ENCODE data around the gene STUM. TPM values are rescaled to one million over a fixed set of nuclear protein-coding genes. Genes with fewer than 3 reads are reported as not detected.
"Not testable (repeated sequence)": the region's sequence is repeated elsewhere in the genome, so short reads cannot be mapped to it uniquely, and the experiment has no call there.

STUM gene
- polyA plus RNA-seq, 1 donor, result 13.5 TPM

GRCh38 chr1:226638001-226638601, 89.5 kb downstream of the STUM start:
- no peak for DNase-seq (ENCODE audit: low read depth)

- DNase-seq (ENCODE audit: low read depth), result no peak
These were observed 90.0 kb downstream of the STUM start for GRCh38 chr1:226638608-226639007.

DNA sequence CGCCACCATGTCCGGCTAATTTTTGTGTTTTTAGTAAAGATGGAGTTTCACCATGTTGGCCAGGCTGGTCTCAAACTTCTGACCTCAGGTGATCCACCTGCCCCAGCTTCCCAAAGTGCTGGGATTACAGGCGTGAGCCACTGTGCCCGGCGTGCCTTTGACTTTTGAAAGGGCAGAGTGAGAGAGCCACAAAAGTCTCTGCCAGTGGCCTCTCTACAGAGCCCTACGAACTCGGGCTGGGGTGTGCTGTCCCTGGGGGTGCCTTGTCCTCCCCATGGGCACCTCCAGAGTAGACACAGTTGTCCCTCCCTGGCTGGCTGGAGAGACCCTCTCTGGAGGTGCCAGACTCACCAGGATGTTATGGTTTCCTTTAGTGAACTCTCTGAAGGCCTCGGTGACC, 90.6 kb downstream of the STUM start:
- not testable (repeated sequence) for DNase-seq (ENCODE audit: low read depth)

GRCh38 chr1:226639631-226640061, 91.1 kb downstream of the STUM start:
- no peak for DNase-seq (ENCODE audit: low read depth)

- DNase-seq (ENCODE audit: low read depth), result no peak
These were observed 92.0 kb downstream of the STUM start for GRCh38 chr1:226640321-226641136.

- DNase-seq (ENCODE audit: low read depth), result no peak
These were observed 93.2 kb downstream of the STUM start for GRCh38 chr1:226641671-226642231.

DNA sequence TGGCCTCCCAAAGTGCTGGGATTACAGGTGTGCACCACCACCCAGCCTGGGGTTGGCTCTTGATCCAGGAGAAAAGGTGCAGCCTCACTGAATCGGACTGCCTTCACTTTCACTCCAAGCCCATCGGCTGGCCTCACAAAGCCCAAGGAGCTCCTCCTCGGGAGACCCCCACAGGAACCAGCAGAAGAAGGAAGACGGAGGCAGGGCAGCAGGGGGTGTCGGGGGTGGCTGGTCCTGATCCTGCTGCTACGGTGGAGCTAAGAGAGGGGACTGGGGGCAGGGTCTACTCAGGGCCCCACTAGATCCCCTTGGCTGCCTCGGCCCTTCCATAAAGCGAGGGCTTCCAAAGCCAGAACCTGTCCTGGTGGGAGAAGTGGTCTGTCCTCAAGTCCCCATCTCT, 93.9 kb downstream of the STUM start:
- DNase-seq (ENCODE audit: low read depth), result no peak

- DNase-seq (ENCODE audit: low read depth), result no peak
These were observed 94.6 kb downstream of the STUM start for GRCh38 chr1:226643177-226643576.

DNA sequence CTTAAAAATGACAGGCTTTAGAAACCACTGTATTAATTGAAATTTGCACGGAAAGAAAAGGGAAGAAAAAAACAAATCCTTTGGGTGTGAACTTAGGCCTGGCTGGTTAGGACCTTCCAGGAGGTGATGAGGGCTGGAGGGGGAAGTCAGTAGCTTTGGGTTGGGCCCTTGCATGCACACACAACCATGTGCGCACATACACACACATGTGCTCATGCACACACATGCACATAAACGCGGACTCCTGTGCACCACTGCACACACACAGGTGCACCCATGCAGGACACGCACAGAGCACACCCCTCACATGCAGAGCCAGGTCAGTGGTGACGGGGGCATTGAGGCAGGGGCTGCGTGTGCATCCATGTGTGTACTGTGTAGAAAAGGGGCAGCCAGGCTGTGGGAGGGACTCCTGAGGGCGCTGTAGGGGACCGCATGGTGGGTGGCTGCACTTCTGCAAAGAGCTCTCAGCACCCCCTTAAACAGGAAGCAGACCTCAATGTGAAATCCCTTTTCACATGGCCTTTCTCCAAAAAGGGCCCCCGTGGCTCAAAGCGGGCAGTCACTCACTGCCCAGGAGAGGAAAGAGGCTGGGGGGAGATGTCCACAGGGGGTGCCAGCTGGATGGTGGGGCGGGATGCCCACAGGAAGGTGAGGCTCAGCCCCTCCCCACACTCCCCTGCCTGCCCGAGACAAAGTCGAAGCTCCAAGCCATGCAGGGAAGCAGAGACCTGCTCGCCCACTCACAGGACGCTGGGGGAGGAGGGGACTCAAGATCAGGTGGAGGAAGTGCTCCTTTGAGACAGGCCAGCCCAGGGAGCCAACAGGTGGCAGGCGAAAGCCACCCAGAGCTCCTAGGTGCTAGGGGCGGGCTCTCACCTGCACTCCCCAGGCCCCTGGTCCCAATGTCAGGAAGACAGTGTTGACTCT, 95.3 kb downstream of the STUM start:
- no peak for DNase-seq (ENCODE audit: low read depth)

GRCh38 chr1:226644541-226645176, 96.1 kb downstream of the STUM start:
- DNase-seq (ENCODE audit: low read depth), result no peak

GRCh38 chr1:226645279-226645976, 96.9 kb downstream of the STUM start:
- DNase-seq (ENCODE audit: low read depth), result no peak

DNA sequence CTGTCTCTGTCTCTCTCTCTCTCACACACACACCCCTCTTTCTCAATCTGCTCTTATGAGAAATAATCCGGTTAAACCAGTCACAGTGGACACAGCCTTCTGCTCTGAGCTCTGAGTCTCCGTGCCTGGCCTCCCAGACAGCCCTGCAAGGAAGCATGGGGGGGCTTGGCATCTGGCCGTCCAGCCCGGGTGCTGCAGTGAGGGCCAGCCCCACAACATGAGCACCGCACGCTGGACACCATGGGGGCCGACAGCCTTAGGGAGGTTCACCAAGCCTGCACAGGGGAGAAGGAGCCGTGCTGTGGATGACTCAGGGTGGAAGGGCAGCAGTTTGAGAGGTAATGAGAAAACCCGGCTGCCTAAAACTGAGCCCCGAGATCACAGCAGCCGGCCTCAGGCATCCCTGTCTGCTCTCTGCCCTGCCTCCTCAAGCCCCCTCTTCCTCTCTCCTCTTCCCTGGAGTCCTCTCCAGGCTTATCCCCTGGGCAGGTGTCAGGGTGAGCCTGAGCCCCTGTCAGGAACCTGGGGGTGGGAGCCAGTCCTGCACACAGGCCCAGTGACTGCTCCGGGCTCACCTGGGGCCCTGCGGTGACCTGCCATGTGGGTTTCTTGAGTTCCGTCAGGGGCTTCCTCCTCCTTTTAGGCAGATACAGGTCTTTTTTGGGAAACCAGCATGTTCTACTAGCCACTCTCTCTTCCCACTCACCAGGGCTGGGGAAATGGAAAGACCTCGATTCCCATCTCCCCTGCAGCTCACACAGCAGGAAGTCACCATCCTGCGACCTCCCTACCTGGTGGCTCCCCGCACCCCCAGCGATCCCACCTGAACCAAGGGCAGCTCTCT, 97.7 kb downstream of the STUM start:
- no peak for DNase-seq (ENCODE audit: low read depth)

GRCh38 chr1:226646870-226647449, 98.4 kb downstream of the STUM start:
- no peak for DNase-seq (ENCODE audit: low read depth)

DNA sequence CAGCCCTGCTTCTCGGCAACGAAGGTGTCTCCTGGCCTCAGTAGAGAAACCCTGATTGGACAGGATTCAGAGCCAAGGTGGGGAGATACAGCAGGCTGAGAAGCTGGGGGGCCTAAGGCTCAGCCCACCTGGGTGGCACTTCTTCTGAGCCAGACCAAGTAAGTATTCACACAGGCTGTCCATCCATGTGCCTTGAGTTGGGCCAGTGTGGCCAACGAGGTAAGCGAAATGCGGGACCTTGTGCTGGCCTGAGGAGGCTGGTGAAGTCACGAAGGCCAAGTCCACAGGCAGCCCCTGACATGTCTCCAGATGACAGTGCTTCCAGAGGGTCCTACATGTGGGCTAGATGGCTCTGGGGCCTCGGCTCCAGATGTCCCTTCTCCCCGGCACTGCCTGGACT, 99.2 kb downstream of the STUM start:
- no peak for DNase-seq (ENCODE audit: low read depth)

GRCh38 chr1:226648421-226648820, 99.9 kb downstream of the STUM start:
- DNase-seq (ENCODE audit: low read depth), result no peak

- DNase-seq (ENCODE audit: low read depth), result no peak
These were observed 100.7 kb downstream of the STUM start for GRCh38 chr1:226649244-226649643.

DNA sequence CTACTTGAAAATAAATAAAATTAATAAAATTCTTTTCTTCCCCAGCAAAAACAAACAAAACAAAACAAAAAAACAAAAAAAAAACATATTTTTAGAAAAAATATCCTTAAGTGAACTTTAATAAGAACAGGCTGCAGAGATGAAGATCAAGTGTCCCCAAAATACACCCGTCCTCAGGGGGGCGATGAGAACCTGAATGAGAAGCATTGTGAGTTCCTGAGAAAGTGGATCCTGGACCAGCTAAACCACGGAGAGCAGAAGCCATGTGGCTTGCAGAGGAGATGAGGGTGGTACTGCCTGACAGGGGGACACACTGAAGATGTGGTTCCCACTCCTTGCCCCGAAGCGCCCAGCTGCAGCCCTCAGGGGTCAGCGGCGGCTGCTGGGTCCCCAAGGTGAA, 101.2 kb downstream of the STUM start:
- DNase-seq (ENCODE audit: low read depth), result no peak

DNA sequence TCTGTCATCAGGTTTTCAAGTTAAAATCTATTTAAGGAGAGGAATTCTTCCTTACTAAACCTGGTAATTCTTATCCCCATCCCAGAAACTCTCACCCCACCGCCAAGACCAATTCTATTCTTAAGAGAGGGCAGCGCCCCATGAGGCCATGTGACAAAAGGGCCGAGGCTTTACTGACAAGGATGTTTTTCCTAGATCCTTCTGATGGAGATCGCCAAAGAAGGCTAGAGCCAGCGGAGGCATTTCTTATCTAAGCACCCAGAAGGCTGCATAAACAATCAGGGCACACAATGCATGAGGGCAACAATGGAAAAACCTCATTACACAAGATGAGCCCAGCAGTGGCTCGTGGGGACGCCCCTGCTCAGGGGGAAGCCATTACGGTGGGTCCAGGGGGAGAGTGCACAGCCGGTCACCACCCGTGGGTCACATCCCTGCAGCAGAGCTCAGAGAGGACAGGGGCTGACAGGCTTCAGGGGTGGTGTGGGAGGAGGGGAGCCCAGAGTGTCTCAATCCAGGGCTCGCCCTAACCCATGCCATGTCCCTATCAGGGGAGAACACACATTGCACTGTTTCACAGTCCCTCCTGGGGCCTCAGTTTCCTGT, 101.8 kb downstream of the STUM start:
- DNase-seq (ENCODE audit: low read depth), result no peak

Measured in forelimb muscle (tissue), 1 donor.